GM21786 (cell line): ENCODE data around the gene SETDB1.

ENCODE experiments used
- ATAC-seq: cut with Tn5 transposase; IDR thresholded peaks from one replicate; pipeline ENCODE4 v1.9.1; 2021; ENCODE audit not compliant: unreplicated experiment

Gene SETDB1

GRCh38 chr1:150974580-150975478 lies 48.7 kb downstream of the SETDB1 start, which contains the start of gene CERS2:
CERS2 (minus strand) TSS chr1:150974835; CDS start chr1:150969090, 5,745 bp downstream.
- no peak for ATAC-seq

- ATAC-seq: no peak
Observed at GRCh38 chr1:150976401-150976821, 50.2 kb downstream of the SETDB1 start.

- no peak for ATAC-seq
Observed at GRCh38 chr1:150976879-150977694, 50.9 kb downstream of the SETDB1 start.

- no peak for ATAC-seq
Observed at GRCh38 chr1:150979092-150980056, 53.2 kb downstream of the SETDB1 start.

- no peak for ATAC-seq
Observed at GRCh38 chr1:150981177-150981804, 55.1 kb downstream of the SETDB1 start.

GRCh38 chr1:150981805-150982712 lies 55.9 kb downstream of the SETDB1 start, which contains the start of gene ANXA9:
ANXA9 (plus strand) TSS chr1:150982292; CDS start chr1:150983106, 814 bp downstream.
- ATAC-seq: no peak

- no peak for ATAC-seq
Observed at GRCh38 chr1:150985179-150985825, 59.1 kb downstream of the SETDB1 start.

- no peak for ATAC-seq
Observed at GRCh38 chr1:150987924-150988323, 61.8 kb downstream of the SETDB1 start.

GRCh38 chr1:150992626-150993025 lies 66.5 kb downstream of the SETDB1 start:
- ATAC-seq: no peak

GRCh38 chr1:150994248-150994647 lies 68.1 kb downstream of the SETDB1 start:
- no peak for ATAC-seq

GRCh38 chr1:150995460-150995859 lies 69.3 kb downstream of the SETDB1 start:
- ATAC-seq: no peak

- no peak for ATAC-seq
Observed at GRCh38 chr1:150995896-150996295, 69.7 kb downstream of the SETDB1 start.

GRCh38 chr1:150997126-150997872 lies 71.1 kb downstream of the SETDB1 start:
- no peak for ATAC-seq

GRCh38 chr1:150997949-150998348 lies 71.8 kb downstream of the SETDB1 start:
- no peak for ATAC-seq

GRCh38 chr1:150999051-150999674 lies 73.0 kb downstream of the SETDB1 start:
- ATAC-seq: no peak

GRCh38 chr1:150999926-151000325 lies 73.8 kb downstream of the SETDB1 start:
- no peak for ATAC-seq

GRCh38 chr1:151000408-151000807 lies 74.2 kb downstream of the SETDB1 start:
- no peak for ATAC-seq
